AG04449 (cell line): ENCODE data around the gene SCGB2B2.

ENCODE experiments used
- CTCF ChIA-PET: fragments of 350-600 bp; formaldehyde crosslinking; extraction: SDS; loops from one replicate; lab custom pipeline; 2021; ENCODE audit warnings: antibody characterized with exemption; lab: Yijun Ruan, JAX
- POLR2A ChIA-PET: fragments of 400-600, 350-600 bp; formaldehyde crosslinking; extraction: SDS; loops from one replicate; lab custom pipeline; 2020; ENCODE audit warnings: antibody characterized with exemption, inconsistent platforms; lab: Yijun Ruan, JAX
- DNase-seq: peaks from one replicate; pipeline ENCODE4 v3.0.0-alpha.2; 2010; ENCODE audit warnings: low read depth, low spot score
- H3K4me3 ChIP-seq: 2 replicates; pipeline ENCODE4 v1.5.1; 2011; ENCODE audit warnings: low read depth, mild to moderate bottlenecking, control low read depth, low read length
- TF ChIP-seq, protein P1 (sequence below): IDR thresholded peaks from one replicate; pipeline ENCODE4 v1.5.1; 2011; ENCODE audit warnings: mild to moderate bottlenecking, moderate library complexity, low read length, control low read depth, inconsistent platforms; ENCODE audit not compliant: insufficient read depth; ENCODE audit errors: missing control alignments

SCGB2B2 gene, protein sequence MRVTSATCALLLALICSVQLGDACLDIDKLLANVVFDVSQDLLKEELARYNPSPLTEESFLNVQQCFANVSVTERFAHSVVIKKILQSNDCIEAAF

DNA sequence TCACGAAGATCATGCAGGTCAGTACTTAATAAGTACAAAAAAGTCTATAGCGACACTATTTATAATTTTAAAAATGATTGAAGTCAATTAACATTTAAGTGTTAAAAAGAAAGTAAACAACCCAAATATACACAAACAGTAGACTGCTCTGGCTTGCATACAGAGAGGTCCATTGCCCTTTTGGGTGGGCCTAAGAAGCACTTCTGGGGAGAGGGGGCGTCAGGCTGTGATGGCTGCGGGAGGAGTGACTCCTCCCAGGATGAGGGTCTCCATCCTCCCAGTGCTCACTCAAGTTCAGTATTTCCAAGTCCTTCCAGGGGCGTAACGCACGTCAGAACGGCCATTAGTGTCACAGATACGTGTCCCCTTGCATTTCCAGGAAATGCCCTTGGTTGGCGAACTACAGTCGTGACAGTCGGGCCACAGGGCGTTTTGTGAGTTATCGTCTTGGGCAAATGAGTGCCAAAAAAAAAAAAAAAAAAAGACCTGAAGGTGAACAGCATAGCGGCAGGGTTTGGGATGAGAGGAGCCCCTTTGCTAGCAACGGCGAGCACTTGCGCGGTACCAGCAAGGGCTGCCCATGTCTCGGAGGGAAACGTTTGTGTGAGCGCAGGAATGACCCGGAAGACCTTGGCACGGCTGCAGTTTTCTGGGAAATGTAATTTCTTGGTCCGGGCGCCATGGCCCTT lies at the start of gene SCGB2B2:
TSS of gene SCGB2B2 (minus strand) at position 463 of the 689 bp plus-strand sequence. CDS start 82,596 bp downstream, outside the sequence.
- ChIA-PET CTCF (interaction anchor here (2.1 kb wide), 1 partner anchor 37 kb away, joined by 6 read pairs; no protein-coding TSS in a partner anchor), POLR2A (interaction anchor here (0.6 to 1.5 kb wide), 8 partner anchors 10 to 504 kb away, joined by 3 to 13 read pairs (median 4); partner anchors contain the start of genes LSM14A, ZNF181 and ZNF30)
- TF ChIP-seq, protein P1, sequence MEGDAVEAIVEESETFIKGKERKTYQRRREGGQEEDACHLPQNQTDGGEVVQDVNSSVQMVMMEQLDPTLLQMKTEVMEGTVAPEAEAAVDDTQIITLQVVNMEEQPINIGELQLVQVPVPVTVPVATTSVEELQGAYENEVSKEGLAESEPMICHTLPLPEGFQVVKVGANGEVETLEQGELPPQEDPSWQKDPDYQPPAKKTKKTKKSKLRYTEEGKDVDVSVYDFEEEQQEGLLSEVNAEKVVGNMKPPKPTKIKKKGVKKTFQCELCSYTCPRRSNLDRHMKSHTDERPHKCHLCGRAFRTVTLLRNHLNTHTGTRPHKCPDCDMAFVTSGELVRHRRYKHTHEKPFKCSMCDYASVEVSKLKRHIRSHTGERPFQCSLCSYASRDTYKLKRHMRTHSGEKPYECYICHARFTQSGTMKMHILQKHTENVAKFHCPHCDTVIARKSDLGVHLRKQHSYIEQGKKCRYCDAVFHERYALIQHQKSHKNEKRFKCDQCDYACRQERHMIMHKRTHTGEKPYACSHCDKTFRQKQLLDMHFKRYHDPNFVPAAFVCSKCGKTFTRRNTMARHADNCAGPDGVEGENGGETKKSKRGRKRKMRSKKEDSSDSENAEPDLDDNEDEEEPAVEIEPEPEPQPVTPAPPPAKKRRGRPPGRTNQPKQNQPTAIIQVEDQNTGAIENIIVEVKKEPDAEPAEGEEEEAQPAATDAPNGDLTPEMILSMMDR, result peak; percentile 38
- DNase-seq, result no peak
- H3K4me3 ChIP-seq, result peak within 1 kb of the TSS; percentile 77

DNA sequence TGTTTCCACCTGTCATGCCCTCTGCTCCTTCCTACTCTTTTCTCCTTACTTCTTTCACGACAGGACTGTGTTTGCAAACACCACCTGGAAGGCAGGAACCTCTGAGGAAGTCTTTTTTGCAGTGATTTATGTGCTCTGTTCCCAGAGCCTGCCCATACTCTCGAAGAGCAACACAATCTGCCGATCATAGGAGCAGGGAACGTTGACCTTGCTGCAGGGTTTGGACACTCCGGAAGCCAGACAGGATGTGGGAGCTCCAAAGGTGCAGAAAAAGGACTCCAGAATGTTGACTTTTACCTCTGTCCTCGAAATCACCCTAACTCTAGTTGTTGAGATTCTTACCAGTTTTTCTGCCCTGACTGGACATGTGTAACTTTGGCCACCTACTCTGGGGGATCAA lies 48.4 kb upstream of the SCGB2B2 start:
- no peak for DNase-seq
- ChIA-PET CTCF (interaction anchor here (1.2 kb wide), 1 partner anchor 13 kb away, joined by 5 read pairs; no protein-coding TSS in a partner anchor), POLR2A (no interaction called here)
- TF ChIP-seq, protein P1, result no peak
- no peak overlapping the region for H3K4me3 ChIP-seq

DNA sequence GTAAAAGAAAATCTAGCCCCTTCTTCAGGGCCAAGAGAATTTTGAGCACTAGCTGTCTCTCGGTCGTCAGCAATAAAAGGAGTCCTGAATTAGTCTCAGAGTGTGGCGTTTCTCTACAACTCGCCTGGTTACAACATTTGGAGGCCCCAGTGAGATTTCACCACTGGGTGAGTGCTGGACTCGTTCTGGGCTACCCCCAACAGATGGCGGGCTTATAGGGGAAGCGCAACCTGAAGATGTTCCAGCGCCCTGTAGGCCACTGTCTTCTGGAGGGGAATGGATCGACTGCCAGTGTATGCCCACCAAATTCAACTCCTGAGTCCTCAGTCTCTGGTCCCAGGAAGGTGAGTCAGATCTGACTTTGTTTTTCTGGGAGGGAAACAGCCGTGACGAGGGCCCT lies 45.4 kb upstream of the SCGB2B2 start:
- TF ChIP-seq, protein P1, result no peak
- DNase-seq, result no peak
- no peak overlapping the region for H3K4me3 ChIP-seq
- ChIA-PET CTCF (interaction anchor here (2.1 kb wide), 1 partner anchor 10 kb away, joined by 8 read pairs; no protein-coding TSS in a partner anchor), POLR2A (no interaction called here)

DNA sequence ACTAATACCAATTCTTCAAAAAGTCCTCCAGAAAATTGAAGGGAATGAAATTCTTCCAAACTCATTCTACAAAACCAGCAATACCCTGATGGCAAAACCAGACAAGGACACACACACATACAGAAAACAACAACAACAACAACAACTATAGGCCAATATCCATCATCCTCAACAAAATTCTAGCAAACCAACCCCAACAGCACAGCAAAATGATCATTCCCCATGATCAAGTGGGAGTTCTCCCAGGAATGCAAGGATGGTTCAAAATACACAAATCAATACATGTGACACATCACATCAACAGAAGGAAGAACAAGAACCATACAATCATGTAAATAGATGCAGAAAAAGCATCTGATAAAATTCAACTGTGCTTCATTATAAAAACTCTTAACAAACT lies 38.4 kb upstream of the SCGB2B2 start:
- TF ChIP-seq, protein P1, result no peak
- H3K4me3 ChIP-seq, result no peak overlapping the region
- no peak for DNase-seq
- POLR2A ChIA-PET, result no interaction called here
- CTCF ChIA-PET, result interaction anchor here (6.1 kb wide), 1 partner anchor 76 kb away, joined by 81 read pairs; no protein-coding TSS in a partner anchor

DNA sequence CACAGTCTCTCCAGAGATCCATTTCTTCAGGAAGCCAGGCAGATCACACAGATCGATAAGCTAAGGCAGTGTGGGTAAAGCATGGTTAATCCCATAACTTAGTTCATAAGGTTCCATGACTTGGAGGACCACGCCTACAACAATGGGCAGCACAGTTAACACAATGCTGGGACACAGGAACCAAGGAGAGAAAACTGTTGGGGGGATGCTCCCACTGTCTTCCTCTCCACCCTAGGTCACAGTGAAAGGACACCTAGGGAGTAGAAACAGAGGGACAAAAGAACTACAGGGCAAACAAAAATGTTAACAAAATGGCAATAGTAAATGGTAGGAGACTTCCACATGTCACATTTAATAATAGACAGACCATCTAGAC lies 36.3 kb upstream of the SCGB2B2 start:
- no peak overlapping the region for H3K4me3 ChIP-seq
- ChIA-PET CTCF (interaction anchor here (1.0 to 6.1 kb wide), 12 partner anchors 8 to 936 kb away, joined by 3 to 81 read pairs (median 6); no protein-coding TSS in a partner anchor), POLR2A (no interaction called here)
- no peak for DNase-seq
- TF ChIP-seq, protein P1, result no peak
